ENCODE measurements around the gene MYO15B.
"Not testable (repeated sequence)": the region's sequence is repeated elsewhere in the genome, so short reads cannot be mapped to it uniquely, and the experiment has no call there.

MYO15B gene

DNA sequence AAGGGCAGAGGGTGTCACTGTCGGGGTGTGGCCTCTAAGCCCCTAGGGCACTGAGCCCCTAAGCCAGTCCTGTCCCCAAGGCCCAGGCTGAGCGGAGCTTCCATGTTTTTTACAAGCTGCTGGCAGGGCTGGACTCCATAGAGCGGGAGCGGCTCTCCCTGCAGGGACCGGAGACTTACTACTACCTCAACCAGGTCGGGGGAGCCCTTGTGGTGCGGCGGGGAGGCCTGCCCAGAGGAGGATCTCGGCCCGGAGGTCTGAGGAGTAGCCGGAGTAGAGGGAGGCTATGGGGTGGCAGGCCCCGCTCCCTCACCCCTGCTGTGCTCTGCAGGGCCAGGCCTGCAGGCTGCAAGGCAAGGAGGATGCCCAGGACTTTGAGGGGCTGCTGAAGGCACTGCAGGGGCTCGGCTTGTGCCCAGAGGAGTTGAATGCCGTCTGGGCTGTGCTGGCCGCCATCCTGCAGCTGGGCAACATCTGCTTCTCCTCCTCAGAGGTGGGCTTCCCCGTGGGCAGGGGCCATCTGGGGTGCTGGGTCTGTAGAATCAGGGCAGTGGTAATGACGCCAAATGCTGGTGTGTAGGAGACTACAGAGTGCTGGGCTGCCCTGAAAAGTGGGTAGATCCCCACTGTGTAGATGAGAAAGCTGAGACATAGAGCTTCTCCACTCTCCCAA is 4.9 kb downstream of the MYO15B start:
- TF ChIP-seq, protein P1, sequence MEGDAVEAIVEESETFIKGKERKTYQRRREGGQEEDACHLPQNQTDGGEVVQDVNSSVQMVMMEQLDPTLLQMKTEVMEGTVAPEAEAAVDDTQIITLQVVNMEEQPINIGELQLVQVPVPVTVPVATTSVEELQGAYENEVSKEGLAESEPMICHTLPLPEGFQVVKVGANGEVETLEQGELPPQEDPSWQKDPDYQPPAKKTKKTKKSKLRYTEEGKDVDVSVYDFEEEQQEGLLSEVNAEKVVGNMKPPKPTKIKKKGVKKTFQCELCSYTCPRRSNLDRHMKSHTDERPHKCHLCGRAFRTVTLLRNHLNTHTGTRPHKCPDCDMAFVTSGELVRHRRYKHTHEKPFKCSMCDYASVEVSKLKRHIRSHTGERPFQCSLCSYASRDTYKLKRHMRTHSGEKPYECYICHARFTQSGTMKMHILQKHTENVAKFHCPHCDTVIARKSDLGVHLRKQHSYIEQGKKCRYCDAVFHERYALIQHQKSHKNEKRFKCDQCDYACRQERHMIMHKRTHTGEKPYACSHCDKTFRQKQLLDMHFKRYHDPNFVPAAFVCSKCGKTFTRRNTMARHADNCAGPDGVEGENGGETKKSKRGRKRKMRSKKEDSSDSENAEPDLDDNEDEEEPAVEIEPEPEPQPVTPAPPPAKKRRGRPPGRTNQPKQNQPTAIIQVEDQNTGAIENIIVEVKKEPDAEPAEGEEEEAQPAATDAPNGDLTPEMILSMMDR (conservative IDR thresholded peaks at IDR 0.05; ENCODE audit: control insufficient read depth, insufficient read depth, low read depth, low read length) = no peak
- no peak for DNase-seq (ENCODE audit: low read depth)
- no peak overlapping the region for H3K4me3 ChIP-seq (ENCODE audit: control insufficient read depth, low read depth, low read length)

DNA sequence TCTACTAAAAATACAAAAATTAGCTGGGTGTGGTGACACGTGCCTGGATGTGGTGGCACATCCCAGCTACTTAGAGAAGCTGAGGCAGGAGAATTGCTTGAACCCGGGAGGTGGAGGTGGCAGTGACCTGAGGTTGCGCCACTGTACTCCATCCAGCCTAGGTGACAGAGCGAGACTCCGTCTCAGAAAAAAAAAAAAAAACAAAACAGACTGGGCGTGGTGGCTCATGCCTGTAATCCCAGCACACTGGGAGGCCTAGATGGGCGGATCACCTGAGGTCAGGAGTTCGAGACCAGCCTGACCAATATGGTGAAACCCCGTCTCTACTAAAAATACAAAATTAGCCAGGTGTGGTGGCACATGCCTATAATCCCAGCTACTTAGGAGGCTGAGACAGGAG is 5.8 kb downstream of the MYO15B start:
- H3K4me3 ChIP-seq (ENCODE audit: control insufficient read depth, low read depth, low read length) = not testable (repeated sequence)

DNA sequence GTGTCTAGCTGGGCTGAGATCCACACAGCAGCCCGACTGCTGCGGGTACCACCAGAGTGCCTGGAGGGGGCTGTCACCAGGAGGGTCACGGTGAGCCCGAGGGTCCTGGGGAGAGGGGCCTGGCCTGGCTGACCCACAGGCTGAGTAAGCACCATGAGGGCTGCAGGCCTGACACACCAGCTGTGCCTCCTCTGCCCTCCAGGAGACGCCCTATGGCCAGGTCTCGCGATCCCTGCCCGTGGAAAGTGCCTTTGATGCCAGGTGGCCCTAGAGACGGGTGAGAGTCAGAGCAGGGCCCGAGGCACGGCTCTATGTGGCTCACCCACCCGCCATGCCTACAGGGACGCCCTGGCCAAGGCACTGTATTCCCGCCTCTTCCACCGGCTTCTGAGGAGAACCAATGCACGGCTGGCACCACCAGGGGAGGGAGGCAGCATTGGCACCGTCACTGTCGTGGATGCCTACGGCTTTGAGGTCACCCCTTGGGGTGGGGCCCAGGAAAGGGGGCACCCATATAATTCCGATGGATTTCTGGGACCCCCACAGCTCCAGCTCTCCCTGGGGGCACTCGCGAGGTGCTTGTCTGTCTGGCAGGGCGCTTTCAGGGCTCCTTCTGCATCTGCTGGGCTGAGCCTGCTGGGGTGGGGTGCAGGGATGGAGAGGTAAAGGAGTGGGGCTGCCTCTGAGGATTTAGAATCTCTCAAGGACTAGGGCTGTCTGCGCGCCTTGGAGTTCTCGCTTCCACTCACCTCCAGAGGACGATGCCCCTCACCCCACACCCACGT is 7.1 kb downstream of the MYO15B start:
- no peak for DNase-seq (ENCODE audit: low read depth)
- TF ChIP-seq, protein P1 (conservative IDR thresholded peaks at IDR 0.05; ENCODE audit: control insufficient read depth, insufficient read depth, low read depth, low read length) = no peak
- H3K4me3 ChIP-seq (ENCODE audit: control insufficient read depth, low read depth, low read length) = no peak overlapping the region

More for the DNA sequence above, 5.8 kb downstream of the MYO15B start:
- DNase-seq (ENCODE audit: low read depth) = not testable (repeated sequence)

DNA sequence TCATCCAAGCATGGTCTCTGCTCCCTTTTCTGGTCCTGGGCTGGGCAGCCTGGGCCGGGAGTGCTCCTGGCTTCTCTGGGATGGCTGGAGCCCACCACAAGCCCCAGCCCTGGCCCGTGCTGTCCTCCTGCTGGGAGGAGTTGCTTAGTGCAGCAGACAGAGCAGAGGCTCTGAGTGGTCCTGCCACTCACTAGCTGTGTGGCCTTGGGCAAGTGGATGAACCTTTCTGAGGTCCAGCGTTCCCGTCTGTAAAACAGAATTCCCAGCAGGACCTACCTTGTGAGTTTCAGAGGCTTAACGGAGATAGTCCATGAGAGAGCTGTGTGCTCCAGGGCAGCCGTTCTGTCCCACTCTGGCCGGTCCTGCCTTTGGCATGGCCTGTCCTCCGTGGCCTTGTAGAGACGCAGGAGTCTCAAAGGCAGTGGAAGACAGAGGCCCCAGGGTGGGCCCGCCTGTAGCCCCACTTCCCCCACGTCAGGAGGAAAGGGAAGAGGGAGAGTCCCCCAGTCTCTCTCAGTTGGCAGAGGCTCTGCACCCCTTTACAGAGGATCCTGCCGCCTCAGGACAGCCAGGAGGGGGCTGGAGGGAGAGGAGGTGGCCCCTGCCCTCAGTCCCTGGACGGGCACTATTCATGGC is 7.8 kb downstream of the MYO15B start:
- no peak for DNase-seq (ENCODE audit: low read depth)
- no peak overlapping the region for H3K4me3 ChIP-seq (ENCODE audit: control insufficient read depth, low read depth, low read length)

DNA sequence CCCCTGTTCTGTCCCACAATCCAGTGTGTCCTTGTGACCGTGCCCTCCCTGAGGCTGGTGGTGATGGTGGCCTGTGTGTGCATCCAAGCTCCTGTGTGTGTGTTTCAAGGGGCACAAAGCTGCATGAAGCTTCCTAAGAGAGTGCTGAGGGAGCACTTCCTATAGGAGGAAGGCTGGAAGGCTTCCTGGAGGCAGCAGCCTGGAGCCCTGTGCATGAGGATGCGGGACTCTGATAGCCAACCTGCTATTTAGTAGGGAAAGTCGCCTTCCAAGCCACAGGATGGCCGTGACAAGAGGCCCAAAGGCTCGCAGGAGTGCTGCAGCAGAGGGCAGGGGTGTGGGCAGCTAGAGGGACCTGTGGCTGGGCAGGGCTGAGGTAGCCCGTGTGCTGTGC is 8.3 kb downstream of the MYO15B start:
- no peak overlapping the region for H3K4me3 ChIP-seq (ENCODE audit: control insufficient read depth, low read depth, low read length)
- TF ChIP-seq, protein P1 (conservative IDR thresholded peaks at IDR 0.05; ENCODE audit: control insufficient read depth, insufficient read depth, low read depth, low read length) = no peak
- DNase-seq (ENCODE audit: low read depth) = no peak

More for the DNA sequence above, 7.8 kb downstream of the MYO15B start:
- TF ChIP-seq, protein P1 (conservative IDR thresholded peaks at IDR 0.05; ENCODE audit: control insufficient read depth, insufficient read depth, low read depth, low read length) = no peak

DNA sequence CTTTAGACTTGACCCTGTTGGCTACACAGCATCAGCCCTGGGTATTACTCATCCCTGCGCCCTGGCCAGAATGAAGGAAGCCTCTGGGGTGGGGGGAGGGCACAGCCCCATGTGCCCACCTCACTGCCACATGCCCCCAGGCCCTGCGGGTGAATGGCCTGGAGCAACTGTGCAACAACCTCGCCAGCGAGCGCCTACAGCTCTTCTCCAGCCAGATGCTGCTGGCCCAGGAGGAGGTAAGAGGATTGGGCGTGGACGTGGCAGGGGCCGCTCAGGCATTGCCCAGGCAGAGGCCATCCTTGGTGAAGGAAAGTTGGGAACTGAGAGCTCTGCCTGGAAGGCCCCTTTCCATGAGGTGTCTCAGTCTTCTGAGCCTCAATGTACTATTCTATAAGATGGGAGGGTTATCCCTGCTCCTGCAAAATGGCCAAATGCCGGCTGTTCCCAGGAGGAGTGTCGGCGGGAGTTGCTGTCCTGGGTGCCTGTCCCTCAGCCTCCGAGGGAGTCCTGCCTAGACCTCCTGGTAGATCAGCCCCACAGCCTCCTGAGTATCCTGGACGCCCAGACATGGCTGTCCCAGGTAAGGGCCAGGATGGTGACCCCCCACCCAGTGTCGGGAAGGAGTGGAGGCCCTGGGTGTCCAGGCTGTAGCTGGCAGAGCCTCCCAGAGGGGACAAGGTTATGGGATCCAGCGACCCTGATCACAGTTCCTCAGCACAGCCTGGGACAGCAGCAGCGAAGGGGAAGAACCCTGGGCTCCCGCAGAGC is 8.9 kb downstream of the MYO15B start:
- TF ChIP-seq, protein P1 (conservative IDR thresholded peaks at IDR 0.05; ENCODE audit: control insufficient read depth, insufficient read depth, low read depth, low read length) = no peak
- no peak overlapping the region for H3K4me3 ChIP-seq (ENCODE audit: control insufficient read depth, low read depth, low read length)
- no peak for DNase-seq (ENCODE audit: low read depth)

Data from fibroblast of mammary gland (primary cell).